SH-SY5Y (cell line): ENCODE measurements around the gene CCT2.

Source experiments
- GATA2 ChIP-seq: IDR thresholded peaks from 2 replicates; pipeline ENCODE4 v1.6.1; 2011; ENCODE audit warnings: mild to moderate bottlenecking, low read depth, low read length
- GATA3 ChIP-seq: IDR thresholded peaks from 2 replicates; pipeline ENCODE4 v1.6.1; 2011; ENCODE audit warnings: low read depth, mild to moderate bottlenecking, low read length, moderate library complexity

DNA sequence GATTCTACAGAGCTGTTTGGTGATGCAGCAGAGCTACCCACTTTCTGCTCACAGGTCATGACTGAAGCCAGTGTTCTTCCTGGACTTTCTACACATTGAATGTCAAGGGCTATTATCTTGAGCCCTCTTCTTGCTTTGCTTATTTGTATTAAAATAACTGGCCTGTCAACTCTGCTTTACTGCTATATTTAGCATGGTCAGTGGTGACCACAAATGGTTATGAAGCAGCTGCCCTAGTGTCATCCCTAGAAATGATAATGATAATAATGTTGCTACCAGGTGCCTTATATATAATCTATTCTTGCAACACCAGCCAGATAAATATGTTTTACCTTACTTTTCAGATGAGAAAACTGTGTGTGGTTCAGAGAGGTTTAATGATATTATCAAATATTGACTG lies 28.1 kb downstream of the CCT2 start:
- no peak for TF ChIP-seq GATA2
- TF ChIP-seq GATA3: no peak
